HG03064 (cell line): ENCODE results near the gene KIAA1614.
"Not testable (repeated sequence)": the region's sequence is repeated elsewhere in the genome, so short reads cannot be mapped to it uniquely, and the experiment has no call there.

ENCODE experiments used
- ATAC-seq: cut with Tn5 transposase; IDR thresholded peaks from one replicate; pipeline ENCODE4 v1.9.1; 2021; ENCODE audit warnings: low read depth; ENCODE audit not compliant: unreplicated experiment

KIAA1614 gene

DNA sequence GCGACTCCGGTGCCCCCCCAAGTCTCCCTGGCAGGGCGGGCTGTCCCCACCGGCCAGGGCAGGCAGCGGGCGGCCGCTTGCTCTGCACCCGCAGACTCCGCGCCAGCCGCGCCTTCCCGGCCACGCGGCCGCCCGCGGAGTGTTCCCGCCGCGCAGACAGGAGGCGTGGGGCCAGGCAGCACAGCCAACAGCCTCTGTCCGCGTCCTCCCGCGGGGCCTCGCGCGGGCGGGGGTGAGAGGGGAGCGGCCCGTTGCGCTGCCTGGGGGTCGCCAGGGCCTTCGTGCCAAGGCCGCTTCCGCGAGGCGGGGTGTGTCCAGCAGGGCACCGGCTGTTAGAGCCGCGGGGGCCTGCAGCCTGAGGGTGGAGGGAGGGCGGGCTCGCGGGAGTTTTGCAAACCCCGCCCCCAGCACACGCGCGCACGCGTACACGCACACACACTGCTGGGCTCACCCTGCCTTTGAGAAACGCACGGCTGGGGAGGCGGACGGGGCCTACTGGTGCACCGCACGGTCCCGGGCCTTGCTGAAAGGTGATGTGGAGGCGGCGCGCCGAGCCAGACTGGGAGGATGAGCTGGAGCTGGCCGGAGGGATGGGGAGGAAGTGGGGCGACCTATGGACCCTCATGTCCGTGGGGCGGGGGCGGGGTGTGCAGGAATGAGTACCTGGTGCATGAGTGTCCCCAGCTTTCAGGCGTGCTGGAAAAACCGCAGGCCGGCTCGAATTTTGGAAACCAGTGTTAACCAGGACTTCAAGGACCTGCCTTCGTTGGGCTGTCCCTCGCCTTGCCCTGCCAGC is 41.5 kb downstream of the KIAA1614 start:
- peak; percentile 82 for ATAC-seq

DNA sequence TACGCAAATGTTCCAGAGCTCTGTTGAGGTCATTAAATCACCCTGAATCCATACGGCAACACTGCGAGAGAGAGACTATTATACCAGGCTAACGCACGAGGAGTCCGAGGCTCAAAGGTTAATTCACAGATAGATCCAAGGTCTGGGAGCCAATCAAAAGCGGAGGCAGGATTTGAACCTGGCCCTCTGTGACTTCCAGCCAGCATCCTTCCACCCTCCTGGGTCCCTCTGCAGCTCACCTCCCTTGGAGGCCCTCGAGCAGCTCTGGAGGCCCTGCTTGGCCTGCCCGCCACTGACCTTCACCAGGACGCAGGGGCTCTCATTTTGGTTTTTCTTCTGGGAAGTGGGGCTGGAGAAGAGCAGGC is 42.1 kb downstream of the KIAA1614 start:
- no peak for ATAC-seq

DNA sequence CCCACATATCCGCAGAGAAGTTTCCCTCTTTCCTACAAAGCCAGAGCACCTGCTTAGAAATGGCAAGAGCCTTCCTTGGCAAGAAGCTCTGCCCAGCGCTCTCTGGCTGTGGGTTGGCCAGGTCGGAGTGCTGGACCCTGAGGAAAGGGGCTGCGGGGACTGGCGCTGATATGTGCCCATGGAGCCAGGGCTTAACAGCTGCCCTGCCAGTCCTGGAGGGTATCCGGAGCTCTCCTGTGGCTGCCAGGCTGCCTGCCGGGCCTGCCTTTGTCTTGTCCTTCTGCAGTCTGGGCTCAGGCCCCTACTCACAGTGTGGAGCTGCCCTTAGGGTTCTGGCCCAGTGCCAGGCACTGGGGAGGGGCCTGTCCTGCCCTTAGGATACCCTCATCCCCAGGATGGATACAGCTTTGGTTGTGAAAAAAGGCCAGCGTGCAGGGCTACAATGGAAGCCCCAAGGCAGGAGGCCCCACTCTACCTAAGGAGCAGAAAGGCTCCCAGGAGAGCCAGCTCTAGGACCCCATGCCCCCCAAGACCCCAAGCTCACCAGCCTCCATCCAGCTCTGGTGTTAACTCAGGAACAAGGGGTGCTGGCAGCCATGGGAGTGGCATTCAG is 43.4 kb downstream of the KIAA1614 start:
- no peak for ATAC-seq

DNA sequence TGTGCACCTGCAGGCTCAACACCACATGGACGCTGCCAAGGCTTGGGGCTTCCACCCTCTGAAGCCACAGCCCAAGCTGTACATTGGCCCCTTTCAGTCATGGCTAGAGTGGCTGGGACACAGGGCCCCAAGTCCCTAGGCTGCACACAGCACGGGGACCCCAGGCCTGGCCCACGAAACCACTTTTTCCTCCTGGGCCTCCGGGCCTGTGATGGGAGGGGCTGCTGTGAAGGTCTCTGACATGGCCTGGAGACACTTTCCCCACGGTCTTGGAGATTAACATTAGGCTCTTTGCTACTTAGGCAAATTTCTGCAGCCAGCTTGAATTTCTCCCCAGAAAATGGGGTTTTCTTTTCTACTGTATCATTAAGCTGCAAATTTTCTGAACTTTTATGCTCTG is 46.9 kb downstream of the KIAA1614 start:
- ATAC-seq = not testable (repeated sequence)

DNA sequence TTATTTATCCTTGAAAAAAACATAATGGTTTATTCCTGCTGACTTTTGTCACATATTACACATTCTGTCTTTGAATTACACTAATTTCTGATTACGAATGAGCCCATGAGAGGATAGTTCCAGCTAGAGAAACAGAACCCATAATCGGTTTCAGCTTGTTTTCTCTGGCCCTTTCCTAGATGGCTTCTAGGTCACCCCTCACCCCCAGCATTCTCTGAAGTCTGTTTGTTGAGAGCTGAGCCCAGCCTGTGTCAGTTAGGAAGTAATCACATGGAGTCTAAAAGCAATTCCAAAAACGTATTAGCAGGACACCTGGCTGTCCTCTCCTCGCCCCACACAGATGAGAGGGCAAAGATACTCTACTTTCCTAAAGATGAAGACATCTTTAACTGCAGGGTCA is 48.9 kb downstream of the KIAA1614 start:
- no peak for ATAC-seq

DNA sequence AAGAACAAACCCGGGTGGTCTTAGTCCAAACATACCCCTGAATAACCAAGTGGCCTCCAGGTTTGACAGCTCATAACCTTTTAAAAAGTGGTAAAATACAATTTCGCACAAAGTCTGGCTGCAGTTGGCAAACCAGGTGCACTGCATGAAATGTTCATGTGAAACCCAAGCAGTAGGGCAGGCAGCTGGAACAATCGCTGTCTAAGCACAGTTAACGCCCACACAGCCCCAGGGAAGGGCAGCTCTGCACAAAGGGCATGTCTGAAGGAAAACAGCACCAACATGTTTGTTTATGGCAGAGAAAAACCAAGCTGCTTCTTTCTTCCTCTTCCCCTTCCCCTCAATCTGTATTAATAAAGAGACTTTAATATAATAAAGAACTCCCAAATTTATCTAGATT is 49.5 kb downstream of the KIAA1614 start:
- ATAC-seq = no peak

DNA sequence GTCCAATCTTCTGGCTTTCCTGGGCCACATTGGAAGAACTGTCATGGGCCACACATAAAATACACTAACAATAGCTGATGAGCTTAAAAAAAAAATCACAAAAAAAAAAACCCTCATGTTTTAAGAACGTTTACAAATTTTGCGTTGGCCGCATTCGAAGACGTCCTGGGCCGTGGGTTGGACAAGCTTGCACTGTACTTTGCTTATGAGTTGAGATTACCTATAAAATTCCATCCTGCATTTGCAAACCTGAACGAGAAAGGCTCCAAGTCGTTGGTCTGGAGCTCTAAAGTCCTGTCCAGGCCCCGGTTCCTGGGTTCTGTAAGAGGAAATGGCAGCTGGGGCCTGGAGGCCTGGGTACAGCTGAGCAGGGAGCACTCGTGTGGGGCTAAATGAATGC is 51.4 kb downstream of the KIAA1614 start:
- ATAC-seq = no peak

DNA sequence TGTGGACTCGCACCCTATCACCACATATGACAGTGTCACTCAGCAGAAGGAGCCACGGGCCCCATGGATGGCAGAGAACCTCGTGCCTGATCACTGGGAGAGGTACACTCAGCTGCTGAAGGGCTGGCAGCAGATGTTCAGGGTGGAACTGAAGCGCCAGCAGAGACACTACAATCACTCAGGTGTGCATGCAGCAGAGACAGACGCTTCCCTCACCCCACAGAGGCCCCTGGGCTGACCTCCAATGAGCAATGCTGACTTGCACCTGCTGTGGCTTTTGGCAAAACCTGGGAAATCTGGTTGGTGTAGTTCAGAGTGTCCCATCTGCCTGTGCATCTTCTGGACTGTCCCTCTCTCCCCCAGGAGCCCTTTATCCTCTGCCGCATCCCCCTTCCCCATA is 51.9 kb downstream of the KIAA1614 start:
- no peak for ATAC-seq

DNA sequence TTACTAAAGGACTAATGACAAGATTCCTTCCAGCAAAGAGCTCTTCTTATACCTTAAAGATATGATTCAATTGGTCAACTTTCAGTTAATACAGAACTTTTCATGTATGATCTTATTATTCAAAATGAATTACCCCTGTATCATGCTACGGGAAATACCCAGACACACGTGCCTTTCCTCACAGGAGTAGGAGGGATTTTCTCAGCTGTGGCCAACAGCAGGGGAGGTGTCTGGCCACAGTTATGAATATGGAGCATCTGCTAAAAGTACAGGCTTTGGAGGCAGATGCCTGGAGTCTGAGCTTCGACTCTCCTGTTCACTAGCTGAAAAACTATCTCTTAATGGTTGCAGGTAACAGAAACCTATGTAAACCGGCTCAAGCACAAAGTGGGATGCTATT is 53.6 kb downstream of the KIAA1614 start:
- ATAC-seq = no peak

DNA sequence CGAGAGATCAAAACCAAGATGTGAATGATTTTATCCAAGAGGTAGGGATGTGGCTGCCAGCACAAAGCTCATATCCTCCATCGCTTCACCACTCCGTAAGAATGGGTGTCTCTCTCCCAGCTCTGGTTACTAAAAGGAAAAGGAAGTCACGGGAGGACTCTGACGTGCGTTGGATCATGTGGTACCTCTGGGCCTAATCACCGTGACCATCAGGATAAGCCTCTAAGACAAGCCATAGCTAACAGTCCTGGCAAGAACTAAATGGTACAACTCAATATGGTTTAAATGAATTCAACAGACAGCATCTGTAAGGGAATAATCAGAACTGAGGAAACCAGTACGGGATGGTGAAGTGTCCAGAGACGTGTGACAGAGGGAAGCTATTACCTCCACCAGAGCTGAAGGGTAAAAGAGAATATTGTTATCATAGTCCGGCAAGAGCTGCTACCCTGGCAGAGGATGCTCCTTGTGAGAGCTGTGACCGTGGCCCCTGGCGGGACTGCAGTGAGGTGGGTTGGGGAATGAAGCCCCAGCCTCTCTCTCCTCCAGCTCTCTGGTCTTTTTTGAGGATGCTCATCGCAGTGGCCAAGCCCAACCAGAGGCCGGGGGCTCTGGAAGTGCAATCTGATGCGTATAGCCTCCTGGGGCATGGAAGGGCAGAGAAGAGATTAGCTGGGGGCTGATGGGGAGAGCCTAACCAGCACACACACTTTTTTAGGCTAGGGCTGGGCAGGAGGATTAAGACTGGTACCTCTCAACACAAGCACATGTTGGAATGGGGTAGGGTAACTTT is 54.2 kb downstream of the KIAA1614 start:
- ATAC-seq = no peak

DNA sequence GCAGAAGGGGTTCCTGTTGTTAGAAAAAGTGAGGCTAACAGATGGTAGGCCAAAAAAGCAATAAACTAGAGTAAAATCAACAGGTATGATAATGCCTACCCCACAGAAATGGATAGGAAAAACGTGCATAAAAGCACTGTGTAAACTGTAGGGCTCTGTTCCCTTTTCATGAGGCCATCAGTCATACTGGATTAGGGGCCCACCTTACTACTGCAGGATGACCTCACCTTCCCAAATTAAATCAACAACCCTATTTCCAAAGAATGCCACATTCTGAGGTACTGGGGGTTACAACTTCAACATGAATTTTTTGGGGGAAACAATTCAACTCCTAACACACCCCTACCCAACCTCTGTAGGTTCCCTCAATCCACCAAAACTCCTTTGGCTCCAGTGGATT is 54.9 kb downstream of the KIAA1614 start:
- no peak for ATAC-seq

DNA sequence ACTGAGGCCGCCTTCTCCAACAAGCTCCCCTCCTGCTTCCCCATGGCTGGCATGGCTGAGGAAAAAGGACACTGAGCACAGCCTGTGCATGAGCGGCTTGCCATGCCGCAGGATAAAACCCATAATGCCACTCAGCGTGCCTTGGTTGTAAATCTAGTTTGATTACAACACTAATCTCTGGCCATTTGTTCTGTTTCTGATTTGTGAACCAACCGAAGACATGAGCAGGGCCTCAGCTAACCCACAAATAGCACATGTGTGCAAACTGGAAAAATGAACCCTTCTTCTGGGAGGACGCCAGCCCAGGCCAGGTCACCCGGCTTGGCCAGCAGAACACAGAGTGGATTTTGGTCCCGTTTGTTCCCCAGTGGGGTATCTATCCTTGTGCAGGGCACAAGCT is 56.1 kb downstream of the KIAA1614 start:
- ATAC-seq = not testable (repeated sequence)

DNA sequence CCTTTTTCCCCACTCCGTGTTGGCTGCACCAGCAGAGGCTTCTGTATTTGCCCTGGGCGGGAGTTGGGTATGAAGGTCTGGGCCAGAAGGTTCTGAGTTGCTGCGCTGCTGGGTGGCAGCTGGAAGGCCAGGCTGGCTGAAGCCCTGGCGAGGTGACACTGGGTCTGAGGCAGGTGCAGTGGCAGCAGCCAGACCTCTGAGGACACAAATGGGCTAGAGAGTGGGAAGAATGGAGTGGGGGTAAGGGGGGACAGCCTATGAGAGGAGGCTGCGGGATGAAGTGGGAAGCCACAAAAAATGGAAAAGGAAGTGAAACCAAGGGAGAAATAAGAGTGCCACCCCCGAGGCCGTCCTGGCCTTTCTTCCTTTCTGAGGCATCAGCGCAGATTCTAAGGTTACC is 56.7 kb downstream of the KIAA1614 start:
- ATAC-seq = no peak

DNA sequence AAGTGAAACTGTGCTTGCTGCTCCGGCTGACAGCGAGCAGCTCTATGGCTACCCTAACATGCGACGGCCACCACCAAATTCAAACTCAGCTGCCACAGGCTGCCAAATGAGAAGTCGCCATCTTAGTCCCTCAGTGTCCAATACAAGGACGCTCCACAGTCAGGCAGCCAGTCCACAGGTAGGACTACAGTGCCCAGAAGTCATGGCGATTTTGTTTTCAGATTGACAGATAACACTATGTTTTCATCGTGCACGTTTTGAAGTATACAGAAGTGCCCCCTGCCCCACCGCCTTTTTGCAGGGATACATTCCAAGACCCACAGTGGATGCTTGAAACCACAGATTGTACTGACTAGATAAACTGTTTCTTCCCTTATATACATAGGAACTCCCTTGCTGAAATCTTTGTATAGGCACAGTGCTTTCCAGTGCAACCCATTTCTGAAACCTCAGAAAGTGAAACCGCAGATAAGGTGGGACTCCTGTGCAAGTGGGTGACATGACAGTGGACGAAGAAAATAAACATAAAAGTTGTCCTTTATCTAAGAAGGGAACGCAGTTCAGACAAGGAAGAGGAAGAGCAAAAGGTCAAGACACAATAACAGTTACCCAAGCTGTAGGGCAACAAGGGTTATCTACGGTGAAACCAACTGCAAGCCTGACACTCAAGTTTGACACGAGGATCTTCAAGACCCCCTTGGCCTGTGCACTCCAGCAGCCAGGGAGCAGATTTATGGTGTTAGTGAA is 57.8 kb downstream of the KIAA1614 start:
- no peak for ATAC-seq

DNA sequence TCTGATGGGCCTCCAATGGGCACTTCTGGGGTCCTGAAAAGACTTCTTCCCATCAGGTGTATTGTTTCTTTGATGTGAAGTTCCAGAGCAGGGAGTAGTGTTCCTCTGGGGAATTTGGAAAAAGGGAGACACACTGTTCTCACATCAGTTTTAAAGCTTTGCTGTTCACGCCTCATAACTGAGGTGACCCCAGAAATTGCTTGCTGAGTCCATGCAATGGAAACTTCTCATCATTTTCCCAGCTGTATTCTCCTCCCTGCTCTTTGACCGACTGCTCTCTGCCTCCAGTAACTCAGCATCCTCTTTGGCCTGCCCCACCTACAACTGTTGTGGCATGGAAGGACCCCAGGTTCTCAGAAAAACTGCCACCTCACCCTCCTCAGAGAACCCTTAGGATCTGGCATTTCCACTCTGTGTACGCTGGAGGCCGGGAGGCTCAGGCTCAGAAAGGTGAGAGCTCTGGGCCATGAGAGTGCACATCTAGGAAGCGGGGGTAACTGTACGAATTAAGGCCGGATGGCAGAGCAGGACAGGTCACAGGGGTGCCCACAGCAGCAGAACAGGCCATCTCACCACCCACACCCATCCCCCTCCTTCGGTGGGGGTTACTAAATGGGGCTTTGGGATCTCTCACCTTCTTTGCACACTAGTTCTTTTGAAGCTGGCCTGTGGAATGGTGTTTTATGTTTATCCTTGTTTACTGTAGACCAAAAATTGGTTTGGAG is 58.7 kb downstream of the KIAA1614 start:
- ATAC-seq = no peak

DNA sequence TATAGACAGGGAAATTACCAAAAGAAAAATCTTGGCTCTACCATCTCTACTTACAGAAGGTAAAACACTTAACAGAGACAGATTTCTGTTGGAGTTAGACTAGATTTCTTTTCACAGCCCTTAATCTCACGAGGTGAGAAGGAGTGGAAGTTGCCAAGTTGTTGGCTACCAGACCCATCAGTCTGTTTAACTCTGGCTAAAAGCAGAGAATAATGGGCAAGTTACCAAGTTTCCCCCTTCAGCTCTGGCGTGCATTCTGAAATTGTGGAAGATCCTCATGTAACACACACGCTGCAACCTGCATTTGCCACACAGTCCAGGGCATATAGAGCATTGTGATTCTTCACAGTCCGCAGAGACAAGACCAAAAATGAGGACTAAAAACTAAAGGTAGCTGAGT is 60.7 kb downstream of the KIAA1614 start:
- no peak for ATAC-seq

DNA sequence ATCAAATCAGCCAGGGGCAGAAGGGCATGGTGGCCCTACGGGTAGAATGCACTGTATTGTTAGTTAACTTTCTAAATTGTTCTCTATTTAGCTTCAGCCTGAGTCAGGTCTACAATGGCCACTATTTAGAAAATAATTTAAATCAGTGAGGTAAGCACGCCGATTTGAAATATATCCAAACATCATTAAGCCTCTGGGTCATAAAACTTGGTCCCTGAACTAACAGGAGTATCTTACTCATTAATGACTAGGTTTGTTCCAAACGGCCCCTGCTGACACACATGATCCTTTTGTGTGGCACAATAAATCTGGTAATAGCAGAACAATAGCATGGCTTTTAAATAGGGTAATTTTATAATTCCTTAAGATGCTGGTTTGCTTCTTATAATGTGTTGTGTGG is 61.5 kb downstream of the KIAA1614 start:
- ATAC-seq = no peak

DNA sequence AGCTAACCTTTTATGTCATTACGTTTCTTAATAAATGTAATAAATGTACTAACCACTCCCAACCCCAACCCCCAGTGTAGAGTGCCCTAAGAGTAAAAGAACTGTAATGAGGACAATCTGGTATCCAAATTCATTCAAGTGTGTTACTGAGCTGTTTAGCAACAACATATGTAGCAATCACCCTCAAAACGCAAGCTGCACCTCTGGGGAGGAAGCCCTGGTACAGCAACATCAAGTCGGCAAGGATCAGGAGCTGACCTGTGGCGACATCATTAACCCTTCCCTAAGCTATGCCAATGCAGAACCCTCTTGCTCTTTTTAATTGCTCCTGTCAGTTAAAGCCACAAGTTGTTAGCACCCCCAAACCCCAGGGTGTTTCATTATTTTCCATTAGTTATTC is 62.9 kb downstream of the KIAA1614 start:
- no peak for ATAC-seq

DNA sequence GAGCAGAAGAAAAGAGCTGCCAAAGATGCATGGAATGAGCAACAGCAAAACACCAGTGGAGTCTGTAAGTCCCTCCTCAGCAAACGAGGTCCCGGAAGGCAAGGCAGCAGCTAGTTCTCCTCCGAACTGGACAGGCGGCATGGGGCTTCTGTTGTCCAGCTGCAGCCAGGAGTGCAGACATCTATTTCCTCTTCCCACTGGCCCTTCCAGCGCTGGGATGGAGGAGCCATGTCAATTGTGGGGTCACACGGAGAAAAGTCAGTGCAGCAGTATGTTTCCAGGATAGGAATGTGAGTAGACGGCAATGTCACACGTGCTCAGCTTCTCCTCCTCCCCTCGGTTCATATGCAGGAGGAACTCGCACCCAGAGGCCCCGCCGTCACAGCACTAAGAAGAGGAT is 63.5 kb downstream of the KIAA1614 start:
- no peak for ATAC-seq

DNA sequence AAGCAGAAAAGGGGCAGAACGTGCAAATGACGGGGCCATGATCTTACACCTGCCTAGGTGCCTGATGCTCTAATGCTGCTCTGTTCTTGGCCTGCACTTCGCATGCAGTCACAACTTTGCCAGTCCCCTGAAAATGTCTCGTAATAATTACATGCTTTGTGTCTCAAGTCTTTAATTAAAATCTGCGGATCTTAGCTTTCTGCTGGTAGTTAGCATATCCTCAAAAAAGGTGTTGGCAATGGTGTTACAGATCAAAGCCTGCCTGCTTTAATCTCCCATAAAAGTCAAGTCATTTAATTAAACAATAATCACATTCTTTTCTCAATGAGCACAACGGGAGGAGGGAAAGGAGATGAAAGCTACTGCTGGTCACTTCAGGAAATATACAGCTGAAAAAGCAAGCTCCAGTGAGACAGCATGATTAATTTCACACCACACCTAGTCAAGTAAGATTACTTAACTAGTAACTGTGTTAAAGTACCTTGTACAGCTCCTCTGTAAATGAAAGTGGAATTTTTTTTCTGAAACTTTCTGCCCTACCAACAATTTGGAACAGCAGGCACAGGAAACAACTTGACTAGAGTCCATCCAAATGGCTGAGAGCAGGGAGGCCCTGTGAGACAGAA is 64.1 kb downstream of the KIAA1614 start:
- no peak for ATAC-seq
